ENCODE results near the gene PDGFC. TPM values are rescaled to one million over a fixed set of nuclear protein-coding genes. Genes with fewer than 3 reads are reported as not detected.

Gene PDGFC
- total and polyA plus RNA-seq, 2 of the 8 experiments (the other 6 are each of a cell fraction or from before 2014, with no cell fraction given) = 0.65 to 2.7 TPM

- TF ChIP-seq CHD1 (IDR thresholded peaks at IDR 0.05; ENCODE audit: low read depth, low read length) (no peak), ATF2 (IDR thresholded peaks at IDR 0.05; ENCODE audit: low read length) (no peak), HDAC2 (IDR thresholded peaks at IDR 0.05; ENCODE audit: borderline replicate concordance in 1 of 2, low read depth in 2 of 2, low read length in 2 of 2) (no peak), RNF2 (IDR thresholded peaks at IDR 0.05; ENCODE audit: borderline replicate concordance, low read depth, low read length, missing control alignments, poor library complexity, severe bottlenecking) (no peak), TAF1 (IDR thresholded peaks at IDR 0.05; ENCODE audit: low read depth, low read length) (no peak), NANOG (IDR thresholded peaks at IDR 0.05; ENCODE audit: insufficient read depth, low read depth, low read length, poor library complexity, severe bottlenecking) (no peak), CTCF (IDR thresholded peaks at IDR 0.05; ENCODE audit: control extremely low read depth in 1 of 3, insufficient read depth in 1 of 3, low read depth in 1 of 3, low read length in 3 of 3) (peak in 2 of 3 experiments; percentile 18 to 25; a peak in 2 of 4 replicates), RAD21 (IDR thresholded peaks at IDR 0.05 in 1 of 2, conservative IDR thresholded peaks at IDR 0.05 in 1 of 2; ENCODE audit: low read depth in 2 of 2, low read length in 2 of 2) (peak in 1 of 2 experiments; percentile 13; a peak in 1 of 4 replicates)
- DNase-seq (ENCODE audit: low read depth in 1 of 2, low spot score in 2 of 2) = no peak
- Histone ChIP-seq H2BK5ac (ENCODE audit: low read depth, low read length) (no peak overlapping the region), H3K23me2 (ENCODE audit: low read depth, low read length) (no peaks in the 10 kb centered on the region), H3K9ac (replicated peaks in 1 of 4; ENCODE audit: extremely low read depth in 1 of 4, low read depth in 3 of 4, low read length in 3 of 4) (no peak overlapping the region), H4K8ac (ENCODE audit: extremely low read depth, insufficient read depth, low read length) (no peak overlapping the region), H3K27ac (ENCODE audit: low read depth, low read length) (no peak overlapping the region), H4K91ac (replicated peaks; ENCODE audit: insufficient read length, low read length) (no peak overlapping the region), H3K79me1 (ENCODE audit: low read depth, low read length) (no peaks in the 10 kb centered on the region), H3K23ac (ENCODE audit: insufficient read length) (no peak overlapping the region), H4K5ac (ENCODE audit: insufficient read length, low read depth, low read length) (no peak overlapping the region), H3K14ac (ENCODE audit: insufficient read length) (no peak overlapping the region), H2BK120ac (replicated peaks; ENCODE audit: low read depth, low read length) (no peak overlapping the region), H3K27me3 (replicated peaks in 1 of 4; ENCODE audit: control insufficient read depth in 3 of 4, extremely low read depth in 1 of 4, insufficient read depth in 3 of 4, low read length in 3 of 4) (peaks cover 0 to 1% (median 0%) of the 10 kb centered on the region in 4 experiments; a peak in 1 of 7 replicates), H3K4ac (replicated peaks; ENCODE audit: insufficient read length, low read depth, low read length) (no peak overlapping the region), H3K79me2 (ENCODE audit: control insufficient read depth in 1 of 2, insufficient read depth in 2 of 2, low read length in 2 of 2) (no peaks in the 10 kb centered on the region), H2BK20ac (ENCODE audit: low read length) (no peak overlapping the region), H2AFZ (ENCODE audit: low read length) (no peak overlapping the region), H4K20me1 (replicated peaks in 1 of 2; ENCODE audit: control insufficient read depth in 1 of 2, insufficient read depth in 2 of 2, low read length in 2 of 2) (no peaks in the 10 kb centered on the region), H3K9me3 (ENCODE audit: insufficient read depth in 2 of 2, low read depth in 1 of 2, low read length in 1 of 2) (no peaks in the 10 kb centered on the region), H2AK5ac (ENCODE audit: low read depth, low read length) (no peak overlapping the region), H2BK12ac (ENCODE audit: low read depth, low read length) (no peak overlapping the region), H2BK15ac (ENCODE audit: low read length) (no peak overlapping the region), H3K4me3 (ENCODE audit: extremely low read depth in 1 of 4, insufficient read depth in 2 of 4, low read depth in 3 of 4, low read length in 4 of 4) (no peak overlapping the region), H3K4me1 (replicated peaks in 1 of 4; ENCODE audit: control insufficient read depth in 3 of 4, insufficient read depth in 4 of 4, low read length in 3 of 4) (no peaks in the 10 kb centered on the region), H3K36me3 (ENCODE audit: control insufficient read depth in 2 of 4, insufficient read depth in 4 of 4, low read length in 3 of 4) (no peaks in the 10 kb centered on the region), H3K56ac (replicated peaks; ENCODE audit: insufficient read length, low read depth, low read length) (no peak overlapping the region), H3K18ac (ENCODE audit: extremely low read depth, low read length) (no peak overlapping the region), H3K4me2 (ENCODE audit: insufficient read depth in 1 of 2, low read depth in 2 of 2, low read length in 2 of 2) (no peak overlapping the region)
- WGBS, 2 experiments (ENCODE audit: extremely low coverage in 1 of 2, insufficient coverage in 1 of 2, insufficient read length in 1 of 2, insufficient replicate concordance in 2 of 2, low coverage in 1 of 2, low lambda C conversion rate in 2 of 2, missing lambda C conversion rate in 1 of 2) = 78% methylated on average over 1 of the region's 1 CpG; no CpG with 5 or more reads in 1 of the 2 experiments
- ChIA-PET POLR2A (ENCODE audit: partially characterized antibody) (no interaction called here), CTCF (ENCODE audit: partially characterized antibody) (interaction anchor here (0.7 to 2.1 kb wide), 9 partner anchors 9 to 65 kb away, joined by 3 to 5 read pairs (median 4); no protein-coding TSS in a partner anchor)
- no peak for FAIRE-seq
Measured at GRCh38 chr4:156983366-156983765, 11.8 kb upstream of the PDGFC start.
